Activated CD4-positive, alpha-beta T cell treated with anti-CD3 and anti-CD28 coated beads, Interleukin-2, Interleukin-6, amounts not matched to agents 100 ng/mL and 50 ng/mL, durations not matched to agents 16 hours and 8 hours (primary cell): ENCODE measurements around the gene SRRM4.

Source experiments
- DNase-seq: peaks from one replicate; pipeline ENCODE4 v3.0.0-alpha.2; 2020

Gene SRRM4

DNA sequence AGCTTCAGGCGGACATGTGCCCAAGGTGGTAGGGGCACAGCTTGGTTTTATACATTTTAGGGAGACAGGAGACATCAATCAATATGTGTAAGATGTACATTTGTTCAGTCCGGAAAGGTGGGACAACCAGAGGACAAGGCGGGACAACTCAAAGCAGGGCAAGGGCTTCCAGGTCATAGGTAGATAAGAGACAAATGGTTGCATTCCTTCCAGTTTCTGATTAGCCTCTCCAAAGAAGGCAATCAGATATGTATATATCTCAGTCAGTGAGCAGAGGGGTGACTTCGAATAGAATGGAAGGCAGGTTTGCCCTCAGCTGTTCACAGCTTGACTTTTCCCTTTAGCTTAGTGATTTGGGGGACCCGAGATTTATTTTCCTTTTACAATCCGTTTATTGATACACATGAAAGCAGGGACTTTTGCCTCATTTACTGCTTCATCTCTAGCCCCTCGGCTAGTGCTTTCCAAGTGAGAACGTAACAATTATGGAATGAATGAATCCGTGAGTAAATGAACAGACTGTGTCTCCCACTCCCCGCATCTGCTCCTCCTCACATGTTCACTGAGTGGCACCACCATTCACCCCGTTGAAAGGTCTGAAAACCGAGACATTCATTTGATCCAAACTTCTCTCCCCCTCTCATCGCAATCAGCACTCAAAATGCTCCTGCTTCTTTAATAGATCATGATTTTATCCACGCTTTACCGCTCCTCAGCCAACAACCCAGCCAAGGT lies 190.5 kb downstream of the SRRM4 start:
- no peak for DNase-seq

GRCh38 chr12:119175081-119175480 lies 193.7 kb downstream of the SRRM4 start:
- no peak for DNase-seq

GRCh38 chr12:119176267-119177055 lies 195.1 kb downstream of the SRRM4 start:
- DNase-seq, result no peak

DNA sequence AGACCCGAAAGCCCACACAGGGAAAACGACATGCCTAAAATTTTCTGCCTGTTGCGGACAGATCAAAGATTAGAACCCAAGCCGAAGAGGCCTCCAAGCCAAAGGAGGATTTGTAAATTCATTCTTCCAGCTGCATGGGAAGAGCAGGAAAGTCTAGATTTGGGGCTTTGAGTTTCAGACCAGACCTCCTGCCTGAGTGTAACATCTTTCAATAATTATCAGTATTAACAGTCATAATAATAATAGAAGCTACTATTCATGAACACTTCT lies 195.7 kb downstream of the SRRM4 start:
- no peak for DNase-seq

- DNase-seq, result no peak
Measured at GRCh38 chr12:119177724-119178380, 196.5 kb downstream of the SRRM4 start.

DNA sequence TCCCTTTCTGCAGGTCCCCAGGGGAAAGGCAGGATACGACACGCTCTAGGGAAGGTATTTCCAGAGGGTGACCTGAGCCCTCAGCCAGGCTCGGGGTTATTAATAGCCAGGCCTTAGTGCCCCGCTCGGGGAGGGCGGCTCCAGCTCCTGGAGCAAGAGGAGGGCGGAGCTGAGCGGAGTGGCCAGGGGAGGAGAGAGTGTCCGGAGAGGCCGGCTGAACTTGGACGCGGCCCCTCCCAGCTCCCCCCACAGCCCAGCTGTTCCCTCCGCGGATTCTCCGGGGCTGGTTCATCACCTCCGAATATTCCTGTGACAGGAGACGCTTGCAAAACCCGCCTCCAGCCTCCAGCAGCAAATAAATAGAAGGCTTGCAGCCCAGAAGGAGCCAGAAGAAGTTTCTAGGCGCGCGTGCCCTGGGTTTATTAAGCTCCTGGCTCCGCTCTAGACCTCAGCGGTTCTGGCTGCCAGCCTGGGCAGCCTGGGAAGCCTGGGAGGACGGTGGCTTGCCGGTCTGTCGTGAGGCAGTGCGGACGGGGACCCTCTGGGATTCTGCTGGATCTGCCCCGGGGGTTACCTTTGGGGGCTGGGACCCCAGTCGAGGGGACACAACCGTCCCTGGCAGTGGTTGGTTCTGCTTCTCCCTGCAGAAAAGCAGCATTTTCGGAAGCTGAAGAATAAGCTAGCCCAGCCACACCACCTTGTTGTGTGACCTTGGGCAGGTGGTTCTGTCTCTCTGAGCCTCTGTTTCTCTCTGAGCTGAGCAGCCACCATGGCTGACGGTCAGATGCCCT lies 197.4 kb downstream of the SRRM4 start, which contains the start of gene HSPB8:
Gene HSPB8, plus strand, starts transcription at position 388 of the 791 bp plus-strand sequence. Its CDS starts 382 bp downstream, at position 770.
- DNase-seq, result no peak

DNA sequence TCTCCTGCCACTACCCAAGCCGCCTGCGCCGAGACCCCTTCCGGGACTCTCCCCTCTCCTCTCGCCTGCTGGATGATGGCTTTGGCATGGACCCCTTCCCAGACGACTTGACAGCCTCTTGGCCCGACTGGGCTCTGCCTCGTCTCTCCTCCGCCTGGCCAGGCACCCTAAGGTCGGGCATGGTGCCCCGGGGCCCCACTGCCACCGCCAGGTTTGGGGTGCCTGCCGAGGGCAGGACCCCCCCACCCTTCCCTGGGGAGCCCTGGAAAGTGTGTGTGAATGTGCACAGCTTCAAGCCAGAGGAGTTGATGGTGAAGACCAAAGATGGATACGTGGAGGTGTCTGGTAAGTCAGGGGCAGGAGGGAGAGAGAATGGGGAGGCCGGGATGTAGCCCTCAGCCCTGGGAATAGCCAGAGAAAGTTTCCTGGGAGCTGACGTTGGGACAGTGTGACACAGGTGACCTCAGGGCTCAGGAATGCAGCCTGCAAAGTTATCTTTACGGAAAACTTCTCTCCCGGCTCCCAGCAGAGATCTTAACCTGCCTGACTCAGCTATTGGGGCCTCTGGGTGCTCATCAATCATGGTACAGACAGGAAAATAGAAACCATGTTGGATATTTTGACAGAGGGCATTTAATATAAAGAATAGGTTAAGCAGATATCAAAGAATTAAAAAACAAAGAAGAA lies 198.1 kb downstream of the SRRM4 start:
- DNase-seq, result no peak

GRCh38 chr12:119180380-119181040 lies 199.2 kb downstream of the SRRM4 start:
- no peak for DNase-seq

DNA sequence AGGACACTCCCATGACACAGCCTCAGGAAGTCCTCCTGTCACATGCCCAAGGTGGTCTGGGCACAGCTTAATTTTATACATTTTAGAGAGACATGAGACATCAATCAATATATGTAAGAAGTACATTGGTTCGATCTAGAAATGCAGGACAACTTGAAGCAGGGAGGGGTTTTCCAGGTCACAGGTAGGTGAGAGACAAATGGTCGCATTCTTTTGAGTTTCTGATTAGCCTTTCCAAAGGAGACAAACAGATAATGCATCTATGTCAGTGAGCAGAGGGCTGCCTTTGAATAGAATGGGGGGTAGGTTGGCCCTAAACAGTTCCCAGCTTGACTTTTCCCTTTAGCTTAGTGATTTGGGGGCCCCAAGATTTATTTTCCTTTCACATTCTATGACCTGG lies 199.9 kb downstream of the SRRM4 start:
- no peak for DNase-seq

DNA sequence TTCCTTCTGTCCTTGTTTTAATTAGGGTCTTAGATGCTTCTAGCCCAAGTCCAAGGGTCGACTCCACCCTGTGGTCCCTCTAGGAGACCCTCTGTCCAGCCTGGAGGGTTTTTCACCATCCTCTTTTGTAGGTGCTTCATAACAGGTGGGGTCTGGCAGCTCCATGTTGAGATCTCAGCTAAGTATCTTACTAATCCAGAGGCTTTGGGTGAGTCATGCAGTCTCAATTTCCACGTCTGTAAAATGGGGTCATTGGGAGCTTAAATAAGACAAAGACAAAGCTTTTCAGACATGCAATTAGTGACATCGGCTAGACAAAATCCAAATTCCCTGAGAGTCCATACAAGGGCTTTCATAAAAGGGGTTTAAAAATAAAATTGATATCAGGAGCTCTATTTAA lies 200.6 kb downstream of the SRRM4 start:
- no peak for DNase-seq

DNA sequence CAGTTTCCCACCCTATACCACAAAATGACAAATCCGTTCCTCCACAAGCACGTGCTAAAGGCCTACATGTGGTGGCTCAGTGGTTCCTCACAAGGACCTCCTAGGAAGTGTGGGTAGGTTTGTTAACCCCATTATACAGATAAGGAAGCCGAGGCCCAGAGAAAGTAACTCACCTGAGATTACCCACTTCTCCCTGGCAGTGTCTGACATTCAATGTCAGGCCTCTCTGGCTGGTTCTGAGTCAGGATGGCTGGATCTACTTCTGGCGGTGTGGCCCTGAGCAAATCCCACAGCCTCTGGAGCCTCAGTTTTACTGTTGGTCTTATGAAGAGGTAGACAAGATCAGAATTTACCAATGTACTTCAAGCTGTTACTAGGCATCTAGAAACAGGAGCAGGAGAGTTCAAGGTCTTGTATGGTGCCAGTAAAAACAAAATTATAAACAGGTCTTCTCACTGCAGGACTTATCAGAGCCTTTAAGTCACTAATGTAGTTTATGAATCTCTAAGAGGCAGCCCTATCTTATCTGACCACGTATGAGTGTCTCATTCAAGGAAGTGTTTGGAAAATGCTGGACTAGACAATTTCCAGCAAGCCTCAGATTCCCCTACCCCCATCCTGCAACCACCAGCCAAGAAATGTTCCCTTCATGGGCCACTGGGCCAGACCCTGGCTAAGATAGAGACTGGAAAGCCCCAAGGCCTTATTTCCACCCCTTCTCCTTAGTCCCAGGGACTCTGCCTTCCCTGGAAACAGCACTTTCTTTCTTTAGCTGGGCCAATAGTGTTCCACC lies 201.6 kb downstream of the SRRM4 start:
- DNase-seq, result no peak

DNA sequence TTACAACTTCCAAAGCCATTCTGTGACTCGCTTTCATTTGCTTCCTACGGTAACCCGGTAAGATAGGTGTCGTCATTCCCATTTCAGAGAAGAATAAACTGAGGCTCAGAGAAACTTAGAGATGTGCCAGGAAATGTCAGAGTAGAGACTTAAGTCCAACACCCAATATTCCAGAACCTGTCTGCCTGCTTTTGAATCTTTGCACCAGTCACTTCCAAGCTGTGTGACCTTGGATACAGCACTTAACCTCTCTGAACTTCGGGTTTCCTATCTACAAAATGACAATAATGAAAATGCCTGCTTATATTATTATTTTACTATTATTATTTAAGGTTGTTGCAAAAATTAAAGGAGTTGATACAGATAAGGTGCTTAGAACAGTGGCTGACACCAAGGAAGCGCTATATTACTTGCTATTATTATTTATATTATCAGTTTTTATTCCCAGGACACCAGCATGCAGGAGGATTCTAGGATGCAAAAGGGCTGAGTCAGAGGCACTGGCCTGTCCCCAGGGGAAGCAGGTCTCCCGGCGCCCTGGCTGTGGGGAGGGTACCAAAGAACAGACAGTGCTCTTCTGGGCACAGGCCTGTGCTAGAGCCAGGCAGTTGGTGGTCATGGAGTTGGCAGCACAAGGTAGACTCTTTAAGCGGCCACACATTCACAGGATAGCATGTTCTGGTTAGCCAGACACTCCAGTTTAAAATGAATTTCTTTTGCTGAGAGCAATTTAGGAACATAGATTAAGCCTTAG lies 202.8 kb downstream of the SRRM4 start:
- no peak for DNase-seq

DNA sequence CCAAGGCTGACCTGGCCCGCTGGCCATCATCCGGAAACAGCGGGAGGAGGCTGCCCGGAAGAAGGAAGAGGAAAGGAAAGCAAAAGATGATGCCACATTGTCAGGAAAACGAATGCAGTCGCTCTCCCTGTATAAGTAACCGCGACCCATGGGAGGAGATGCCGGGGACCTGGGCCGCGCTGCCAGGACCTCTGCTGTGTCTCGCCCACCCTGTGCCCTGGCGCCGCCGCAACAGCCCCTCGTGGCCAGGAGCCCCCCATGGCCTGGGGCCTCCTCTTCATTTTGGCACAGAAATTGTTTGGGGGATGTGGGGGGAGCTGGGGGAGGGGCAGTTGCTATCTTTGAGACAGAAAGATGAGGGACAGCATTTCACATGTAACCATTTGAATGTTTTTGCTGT lies 213.9 kb downstream of the SRRM4 start:
- no peak for DNase-seq

DNA sequence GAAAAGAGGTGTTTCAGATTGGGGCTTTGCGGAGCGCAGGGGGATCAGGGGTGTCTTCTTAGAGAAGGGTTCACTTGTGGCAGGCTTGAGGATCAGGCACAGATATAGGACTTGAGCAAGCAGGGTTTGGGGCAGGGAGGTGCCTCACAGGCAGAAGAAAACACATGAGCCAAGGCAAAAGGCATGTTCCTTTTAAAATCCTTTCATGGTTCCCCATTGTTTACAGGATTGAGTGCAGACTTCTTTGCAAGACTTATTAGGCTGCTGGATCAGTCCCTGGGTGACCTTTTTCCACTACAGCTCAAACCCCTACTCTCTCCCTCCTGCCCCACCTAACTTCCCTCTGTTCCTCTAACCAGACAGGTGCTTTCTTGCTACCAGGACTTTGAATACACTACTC lies 217.1 kb downstream of the SRRM4 start:
- DNase-seq, result no peak

- DNase-seq, result no peak
Measured at GRCh38 chr12:119200601-119201000, 219.3 kb downstream of the SRRM4 start.

DNA sequence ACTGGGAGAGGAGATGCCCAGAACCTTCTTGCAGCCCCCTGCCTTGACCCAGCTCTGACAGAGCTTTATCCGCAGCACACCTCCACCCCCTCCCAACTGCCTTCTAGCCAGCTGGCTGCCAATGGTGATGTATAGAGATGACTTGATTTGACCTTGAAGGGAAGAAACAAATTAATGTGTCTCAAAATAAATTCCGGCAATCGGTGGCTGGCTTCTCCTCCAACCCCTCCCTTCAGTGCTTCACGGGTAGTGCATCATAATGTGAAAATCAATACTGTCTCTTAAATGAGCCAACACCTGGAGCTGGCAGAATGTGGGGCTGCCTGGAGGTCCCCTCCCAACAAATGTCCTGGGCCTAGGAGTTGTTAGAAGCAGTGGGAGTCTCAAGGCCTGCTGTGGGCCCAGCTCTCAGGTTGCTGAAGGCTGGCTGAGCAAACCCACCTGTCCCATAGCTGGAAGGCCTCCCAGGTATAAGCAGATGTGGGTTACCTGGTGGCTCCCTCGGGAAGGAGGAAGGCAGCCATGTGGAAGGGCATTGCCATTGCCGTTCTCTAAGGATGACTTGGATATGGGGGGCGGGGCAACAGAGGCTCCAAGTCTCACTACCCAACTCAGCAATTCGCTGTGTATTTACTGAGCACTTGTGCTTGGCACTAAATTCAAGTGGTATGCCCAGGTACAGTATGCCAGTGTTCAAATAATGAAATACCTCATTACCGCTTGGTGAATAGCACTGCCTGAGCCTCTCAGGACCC lies 220.6 kb downstream of the SRRM4 start:
- no peak for DNase-seq

DNA sequence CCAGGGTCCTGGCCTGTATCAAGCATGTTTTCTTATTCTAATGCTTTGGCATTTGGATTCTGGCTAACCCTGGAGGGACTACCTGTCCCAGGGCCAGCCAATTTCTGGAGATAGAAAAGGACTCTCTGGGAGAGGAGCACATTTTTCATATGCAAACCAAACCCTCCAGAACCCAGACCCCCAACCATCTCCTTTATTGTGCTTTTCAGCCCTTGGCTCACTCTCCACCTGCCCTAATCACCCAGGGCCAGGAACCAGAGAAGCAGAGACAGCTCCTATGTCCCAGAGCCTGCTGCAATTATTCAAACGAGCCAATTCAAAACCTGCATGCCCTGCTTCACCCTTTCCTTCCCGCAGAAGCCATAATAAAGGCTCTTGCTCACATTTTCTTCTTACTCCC lies 221.2 kb downstream of the SRRM4 start:
- no peak for DNase-seq

GRCh38 chr12:119204131-119204530 lies 222.8 kb downstream of the SRRM4 start:
- DNase-seq, result no peak

- DNase-seq, result no peak
Measured at GRCh38 chr12:119204671-119205285, 223.4 kb downstream of the SRRM4 start.
